Stomach (tissue), 9 donors: Measurements from ENCODE around the gene LSM3. TPM values are rescaled to one million over a fixed set of nuclear protein-coding genes. Genes with fewer than 3 reads are reported as not detected.

Experiments
- DNase-seq, 2 donors: peaks; one replicate each; pipeline versions ENCODE4 v3.0.0 to v3.0.0-alpha.2; 2013 to 2019
- H3K27ac ChIP-seq, 5 donors: fragments of 200-600 bp in 4 of 5; sonication (generic) in 4 of 5; one replicate each; pipeline ENCODE4 v1.5.1; 2013 to 2019; ENCODE audit warnings: mild to moderate bottlenecking in 1 of 5, moderate library complexity in 1 of 5
- H3K27me3 ChIP-seq, 3 donors: fragments of 200-600 bp; sonication (generic); one replicate each; pipeline ENCODE4 v1.5.1; 2017 to 2019; ENCODE audit warnings: mixed run types in 1 of 3
- H3K36me3 ChIP-seq, 4 donors: fragments of 200-600 bp; sonication (generic); 1 replicate in 3 of 4; 2 replicates in 1 of 4; pipeline ENCODE4 v1.5.1; 2016 to 2019
- H3K4me1 ChIP-seq, 4 donors: fragments of 200-600 bp; sonication (generic); one replicate each; pipeline ENCODE4 v1.5.1; 2016 to 2019
- H3K4me3 ChIP-seq, 4 donors: fragments of 200-600 bp; sonication (generic) in 3 of 4; one replicate each; pipeline ENCODE4 v1.5.1; 2016 to 2019; ENCODE audit warnings: mild to moderate bottlenecking in 1 of 4
- H3K9me3 ChIP-seq, 4 donors: fragments of 200-600 bp; sonication (generic); one replicate each; pipeline ENCODE4 v1.5.1; 2016 to 2019
- EP300 ChIP-seq: sonication (generic); formaldehyde crosslinking; IDR thresholded peaks from one replicate; pipeline ENCODE4 v1.6.1; 2017; ENCODE audit warnings: antibody characterized with exemption
- POLR2A ChIP-seq, 4 donors: fragments of 450-650 bp; IDR thresholded peaks; one replicate each; pipeline ENCODE4 v1.6.1; 2016; ENCODE audit warnings: antibody characterized with exemption in 4 of 4, control low read depth in 2 of 4, mild to moderate bottlenecking in 1 of 4, moderate library complexity in 1 of 4
- POLR2AphosphoS5 ChIP-seq, 3 donors: sonication (generic); formaldehyde crosslinking; IDR thresholded peaks; one replicate each; pipeline ENCODE4 v1.6.1; 2016; ENCODE audit warnings: antibody characterized with exemption in 3 of 3
- WGBS, 5 donors: extraction: QIAGEN DNeasy Blood & Tissue Kit in 3 of 5; methylation state at CpG; one replicate each; pipeline versions ENCODE4 v1.1.5 to v1.1.7; 2013 to 2018; 5-methylcytosine and 5-hydroxymethylcytosine counted together
- intact Hi-C: fragments of 100-400 bp; cut with DNase I; formaldehyde crosslinking; loops from one replicate; pipeline ENCODE4 v1.15.1; 2023; ENCODE audit warnings: low total_unique reads
- polyA plus RNA-seq, 3 donors: library from polyadenylated mRNA; stranded (reverse); fragments of 200-250 nt; gene quantifications; one replicate each; pipeline ENCODE4 v1.2.3, GENCODE V29; 2013
- total RNA-seq, 5 donors: library from RNA; depleted of rRNA; stranded (reverse); fragments of >200 nt; gene quantifications; one replicate each; pipeline versions ENCODE4 v1.1.0 to v1.2.3, GENCODE V29; 2014 to 2016
- TF ChIP-seq, protein P1 (sequence below), 7 experiments: fragments of 450-650 bp in 4 of 7; fragments of 200-600 bp in 3 of 7; sonication (generic) in 3 of 7; IDR thresholded peaks; one replicate each; pipeline ENCODE4 v1.5.1; 2016 to 2019; ENCODE audit warnings: antibody characterized with exemption in 7 of 7, control low read depth in 2 of 7, mild to moderate bottlenecking in 1 of 7
- donor health status: healthy with polysubstance abuse.
- donor health status: Bipolar disorder and iron deficiency.
- donor health status: healthy.

Gene LSM3
- total and polyA plus RNA-seq, 8 donors: 2.2 to 15.0 (median 11.0) TPM

DNA sequence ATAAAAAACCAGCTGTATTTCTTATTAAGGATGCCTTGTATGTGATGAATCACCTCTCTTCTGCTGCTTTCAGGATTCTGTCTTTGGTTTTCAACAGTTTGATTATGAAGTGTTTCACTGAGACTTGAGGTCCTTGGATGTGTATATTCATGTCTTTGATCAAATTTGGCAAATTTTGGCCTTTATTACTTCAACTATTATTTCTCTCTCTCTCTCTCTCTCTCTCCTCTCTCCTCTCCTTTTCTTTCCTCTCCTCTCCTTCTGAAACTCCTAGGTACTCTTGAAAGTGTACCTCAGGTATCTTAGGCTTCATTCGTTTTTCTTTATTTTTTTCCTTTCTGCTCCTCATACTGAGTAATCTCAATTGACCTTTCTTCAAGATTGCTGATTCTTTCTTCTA lies 43.3 kb downstream of the LSM3 start:
- TF ChIP-seq POLR2AphosphoS5 (IDR thresholded peaks at IDR 0.05) (no peak), POLR2A (IDR thresholded peaks at IDR 0.05) (no peak), EP300 (no peak)
- TF ChIP-seq, protein P1, sequence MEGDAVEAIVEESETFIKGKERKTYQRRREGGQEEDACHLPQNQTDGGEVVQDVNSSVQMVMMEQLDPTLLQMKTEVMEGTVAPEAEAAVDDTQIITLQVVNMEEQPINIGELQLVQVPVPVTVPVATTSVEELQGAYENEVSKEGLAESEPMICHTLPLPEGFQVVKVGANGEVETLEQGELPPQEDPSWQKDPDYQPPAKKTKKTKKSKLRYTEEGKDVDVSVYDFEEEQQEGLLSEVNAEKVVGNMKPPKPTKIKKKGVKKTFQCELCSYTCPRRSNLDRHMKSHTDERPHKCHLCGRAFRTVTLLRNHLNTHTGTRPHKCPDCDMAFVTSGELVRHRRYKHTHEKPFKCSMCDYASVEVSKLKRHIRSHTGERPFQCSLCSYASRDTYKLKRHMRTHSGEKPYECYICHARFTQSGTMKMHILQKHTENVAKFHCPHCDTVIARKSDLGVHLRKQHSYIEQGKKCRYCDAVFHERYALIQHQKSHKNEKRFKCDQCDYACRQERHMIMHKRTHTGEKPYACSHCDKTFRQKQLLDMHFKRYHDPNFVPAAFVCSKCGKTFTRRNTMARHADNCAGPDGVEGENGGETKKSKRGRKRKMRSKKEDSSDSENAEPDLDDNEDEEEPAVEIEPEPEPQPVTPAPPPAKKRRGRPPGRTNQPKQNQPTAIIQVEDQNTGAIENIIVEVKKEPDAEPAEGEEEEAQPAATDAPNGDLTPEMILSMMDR (IDR thresholded peaks at IDR 0.05): no peak
- intact Hi-C loops: no loop called here
- no peak overlapping the region for H3K27ac ChIP-seq
- no peaks in the 10 kb centered on the region for H3K36me3 ChIP-seq
- no peak for DNase-seq
- peaks cover 0 to 16% (median 11%) of the 10 kb centered on the region in 4 donors for H3K4me1 ChIP-seq
- H3K9me3 ChIP-seq: peaks cover 0 to 16% (median 0%) of the 10 kb centered on the region in 4 donors
- WGBS, 5 donors: 87 to 93% (median 92%) methylated on average over 1 of the region's 1 CpG
- H3K4me3 ChIP-seq: no peak overlapping the region
- peaks cover 0 to 4% (median 0%) of the 10 kb centered on the region in 3 donors for H3K27me3 ChIP-seq

DNA sequence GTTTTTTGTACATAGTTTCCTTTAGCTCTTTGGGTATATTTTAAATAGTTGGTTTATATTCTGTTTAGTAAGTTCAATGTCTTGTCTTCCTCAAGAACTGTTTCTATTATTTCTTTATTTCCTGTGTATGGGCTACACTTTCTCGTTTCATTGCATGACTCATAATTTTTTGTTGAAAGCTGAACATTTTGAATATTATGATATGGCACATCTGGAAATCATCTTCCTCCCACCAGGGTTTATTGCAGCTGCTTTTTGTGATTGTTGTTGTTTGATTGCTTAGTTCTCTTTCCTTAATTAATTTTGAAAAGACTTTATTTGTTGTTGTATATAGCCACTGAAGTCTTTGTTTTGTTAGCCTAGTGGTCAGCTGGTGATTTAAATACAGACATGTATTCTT lies 43.8 kb downstream of the LSM3 start:
- H3K36me3 ChIP-seq: no peaks in the 10 kb centered on the region
- H3K4me3 ChIP-seq: no peak overlapping the region
- intact Hi-C loops: no loop called here
- H3K27ac ChIP-seq: no peak overlapping the region
- peaks cover 0 to 4% (median 0%) of the 10 kb centered on the region in 3 donors for H3K27me3 ChIP-seq
- peaks cover 0 to 16% (median 0%) of the 10 kb centered on the region in 4 donors for H3K9me3 ChIP-seq
- TF ChIP-seq POLR2AphosphoS5 (IDR thresholded peaks at IDR 0.05) (no peak), EP300 (no peak), POLR2A (IDR thresholded peaks at IDR 0.05) (no peak)
- TF ChIP-seq, protein P1 (IDR thresholded peaks at IDR 0.05): no peak
- 43 to 63% (median 54%) methylated on average over 1 of the region's 1 CpG for WGBS, 5 donors
- DNase-seq: no peak
- peaks cover 0 to 16% (median 10%) of the 10 kb centered on the region in 4 donors for H3K4me1 ChIP-seq

DNA sequence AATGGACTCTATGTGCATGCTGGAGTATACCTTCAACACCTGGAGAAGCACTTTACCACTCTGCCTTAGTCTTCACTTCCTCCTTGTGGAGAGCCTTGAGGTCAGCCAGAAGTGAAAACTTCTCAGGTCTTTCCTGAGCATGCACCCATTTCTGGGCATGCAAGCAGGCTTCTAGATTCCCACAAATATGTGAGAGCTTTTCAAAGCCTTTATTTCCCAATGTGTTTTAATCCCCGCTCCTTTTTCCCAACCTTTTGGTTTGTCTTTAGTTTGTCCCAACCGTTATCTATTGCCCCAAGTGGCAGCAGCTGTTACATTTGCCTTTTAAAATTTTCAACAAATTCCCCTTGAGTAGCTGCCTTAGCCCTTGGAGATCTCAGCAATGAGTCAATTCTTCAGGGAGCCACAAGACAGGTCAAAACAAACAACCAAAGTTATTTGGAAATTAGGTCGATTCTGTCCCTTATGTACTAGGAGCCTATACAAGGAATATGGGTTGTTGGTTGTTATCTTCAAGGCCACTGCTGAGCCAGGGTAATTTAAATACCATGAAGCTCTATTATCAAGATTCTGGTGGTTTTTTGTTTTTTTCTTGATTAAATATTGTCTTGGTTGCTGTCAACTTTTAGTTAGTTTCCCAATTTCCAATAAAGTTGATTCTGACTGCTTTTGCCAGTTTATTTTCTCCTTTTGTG lies 44.4 kb downstream of the LSM3 start:
- 73 to 85% (median 81%) methylated on average over 3 of the region's 3 CpGs for WGBS, 5 donors

DNA sequence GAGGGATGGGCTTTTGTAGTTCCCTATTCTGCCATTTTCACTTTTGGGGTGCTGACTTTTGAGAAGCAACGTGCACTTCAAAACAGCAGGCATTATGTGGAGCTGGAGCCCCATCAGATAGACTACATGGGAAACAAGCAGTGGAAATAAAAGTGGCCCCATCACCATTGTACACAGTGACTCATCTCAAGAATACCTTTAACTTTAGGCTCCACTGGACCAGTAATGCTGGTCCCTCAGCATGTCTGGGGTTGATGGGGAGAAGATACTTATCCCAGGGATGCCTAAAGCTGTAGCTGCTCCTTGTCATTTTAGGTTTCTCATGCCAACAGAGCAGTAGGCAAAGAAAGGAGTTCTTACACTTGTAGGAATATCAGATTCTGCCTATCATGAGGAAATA lies 45.0 kb downstream of the LSM3 start:
- DNase-seq: no peak
- no peaks in the 10 kb centered on the region for H3K36me3 ChIP-seq

More for the DNA sequence above, 44.4 kb downstream of the LSM3 start:
- intact Hi-C loops: no loop called here
- no peak for DNase-seq
- Histone ChIP-seq H3K27me3 (peaks cover 0 to 4% (median 0%) of the 10 kb centered on the region in 3 donors), H3K36me3 (no peaks in the 10 kb centered on the region), H3K4me3 (no peak overlapping the region), H3K27ac (no peak overlapping the region), H3K4me1 (peaks cover 0 to 16% (median 10%) of the 10 kb centered on the region in 4 donors), H3K9me3 (peaks cover 0 to 16% (median 0%) of the 10 kb centered on the region in 4 donors)
- TF ChIP-seq EP300: no peak
- TF ChIP-seq POLR2AphosphoS5 (IDR thresholded peaks at IDR 0.05): no peak
- TF ChIP-seq, protein P1 (IDR thresholded peaks at IDR 0.05): no peak
- no peak for TF ChIP-seq POLR2A (IDR thresholded peaks at IDR 0.05)

More for the DNA sequence above, 45.0 kb downstream of the LSM3 start:
- WGBS, 5 donors: 68 to 84% (median 77%) methylated on average over 1 of the region's 1 CpG
- no peak overlapping the region for H3K4me3 ChIP-seq
- H3K9me3 ChIP-seq: peaks cover 0 to 16% (median 0%) of the 10 kb centered on the region in 4 donors
- peaks cover 0 to 19% (median 11%) of the 10 kb centered on the region in 4 donors for H3K4me1 ChIP-seq
- H3K27ac ChIP-seq: no peak overlapping the region
- TF ChIP-seq, protein P1 (IDR thresholded peaks at IDR 0.05): no peak
- no peak for TF ChIP-seq POLR2AphosphoS5 (IDR thresholded peaks at IDR 0.05)
- TF ChIP-seq POLR2A (IDR thresholded peaks at IDR 0.05): no peak
- no peak for TF ChIP-seq EP300
- peaks cover 0 to 4% (median 0%) of the 10 kb centered on the region in 3 donors for H3K27me3 ChIP-seq
- intact Hi-C loops: no loop called here
